ENCODE measurements around the gene GNB1L. TPM values are rescaled to one million over a fixed set of nuclear protein-coding genes. Genes with fewer than 3 reads are reported as not detected.
A peak's percentile ranks its signal among the peaks of the same experiment; 100 is the strongest.

The GNB1L gene
- total and polyA plus RNA-seq, 2 of the 13 experiments (the other 11 are each of a cell fraction or from before 2014, with no cell fraction given): 2.5 to 7.4 TPM

DNA sequence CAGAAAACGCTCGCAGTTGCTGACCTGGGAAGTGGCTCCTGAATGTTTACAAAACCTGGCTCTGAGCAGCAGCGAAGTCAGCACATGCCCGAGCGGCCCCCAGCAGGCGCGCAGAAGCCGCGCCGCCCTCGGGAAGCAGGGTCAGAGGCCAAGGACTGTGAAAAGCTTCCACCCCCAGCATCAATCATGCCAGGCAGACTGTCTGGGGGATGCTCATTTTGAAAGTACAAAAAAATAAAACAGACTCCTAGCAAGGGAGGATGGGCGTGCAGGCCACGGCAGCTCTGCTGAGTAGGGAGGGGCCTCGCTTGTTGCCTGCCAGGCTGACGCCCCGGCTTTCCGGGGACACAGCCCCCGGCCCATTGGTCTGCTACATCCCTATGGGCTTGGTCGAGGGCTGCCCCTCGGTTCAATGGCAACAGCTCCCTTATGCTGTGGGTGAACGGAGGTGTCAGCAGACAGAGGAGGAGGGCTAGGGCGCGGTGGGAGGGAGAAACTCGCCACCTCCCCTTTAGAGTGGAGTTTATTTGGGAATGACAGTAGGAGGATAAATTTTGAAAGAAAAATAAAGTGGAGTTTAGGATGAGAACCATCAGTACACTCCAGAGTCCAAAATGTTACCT lies 37.7 kb upstream of the GNB1L start (continued):
- TF ChIP-seq SIX4 (CRISPR knock-in tag; IDR thresholded peaks at IDR 0.05) (peak; percentile 77), ZFP90 (CRISPR knock-in tag; IDR thresholded peaks at IDR 0.05; ENCODE audit: borderline replicate concordance) (peak; percentile 91), MTF2 (CRISPR knock-in tag; IDR thresholded peaks at IDR 0.05; ENCODE audit: borderline replicate concordance) (no peak; the same call in 1 of the 2 replicates), ZNF652 (CRISPR knock-in tag; IDR thresholded peaks at IDR 0.05; ENCODE audit: borderline replicate concordance, low read depth) (peak; percentile 51; the same call in 1 of the 2 replicates), ZNF747 (CRISPR knock-in tag; IDR thresholded peaks at IDR 0.05; ENCODE audit: borderline replicate concordance) (peak; percentile 96), SRF (IDR thresholded peaks at IDR 0.05; ENCODE audit: low read depth, low read length) (no peak), ZNF546 (CRISPR knock-in tag; conservative IDR thresholded peaks at IDR 0.05) (peak; percentile 91; the same call in 1 of the 2 replicates), HDAC2 (CRISPR knock-in tag; IDR thresholded peaks at IDR 0.05) (peak; percentile 92), ZNF253 (CRISPR knock-in tag; IDR thresholded peaks at IDR 0.05; ENCODE audit: borderline replicate concordance) (peak; percentile 96), ZSCAN20 (CRISPR knock-in tag; IDR thresholded peaks at IDR 0.05; ENCODE audit: borderline replicate concordance) (peak; percentile 98), PAX8 (CRISPR knock-in tag; IDR thresholded peaks at IDR 0.05; ENCODE audit: borderline replicate concordance) (no peak; the same call in 1 of the 2 replicates), ZNF24 (IDR thresholded peaks at IDR 0.05) (no peak), SP1 (IDR thresholded peaks at IDR 0.05) (no peak), SP1 (CRISPR knock-in tag; IDR thresholded peaks at IDR 0.05) (no peak), ZEB1 (IDR thresholded peaks at IDR 0.05; ENCODE audit: insufficient replicate concordance, low read depth) (no peak), ZFP36L1 (CRISPR knock-in tag; IDR thresholded peaks at IDR 0.05) (peak; percentile 99), KMT2A (CRISPR knock-in tag; IDR thresholded peaks at IDR 0.05) (no peak), ZBTB38 (CRISPR knock-in tag; IDR thresholded peaks at IDR 0.05) (peak; percentile 96), KLF9 (CRISPR knock-in tag; IDR thresholded peaks at IDR 0.05; ENCODE audit: low read depth) (peak; percentile 95; the same call in 1 of the 2 replicates), EP300 (IDR thresholded peaks at IDR 0.05; ENCODE audit: low read depth in 2 of 2, low read length in 2 of 2) (peak in 1 of 2 experiments; percentile 60; a peak in 2 of 4 replicates), EP300 (CRISPR knock-in tag; IDR thresholded peaks at IDR 0.05; ENCODE audit: borderline replicate concordance) (peak; percentile 51; the same call in 1 of the 2 replicates), NCOA5 (CRISPR knock-in tag; IDR thresholded peaks at IDR 0.05) (no peak), ZNF556 (CRISPR knock-in tag; IDR thresholded peaks at IDR 0.05; ENCODE audit: borderline replicate concordance) (0 out of 2 replicates have a peak, but pooled peaks have one; percentile 19), TBX3 (IDR thresholded peaks at IDR 0.05; ENCODE audit: borderline replicate concordance) (no peak), SAP130 (CRISPR knock-in tag; IDR thresholded peaks at IDR 0.05; ENCODE audit: low read depth) (peak; percentile 77), HES4 (CRISPR knock-in tag; IDR thresholded peaks at IDR 0.05; ENCODE audit: borderline replicate concordance) (peak; percentile 99), FOXA1 (IDR thresholded peaks at IDR 0.05) (no peak), FOXA1 (CRISPR knock-in tag; IDR thresholded peaks at IDR 0.05) (peak; percentile 75)
- TF ChIP-seq, protein P1, sequence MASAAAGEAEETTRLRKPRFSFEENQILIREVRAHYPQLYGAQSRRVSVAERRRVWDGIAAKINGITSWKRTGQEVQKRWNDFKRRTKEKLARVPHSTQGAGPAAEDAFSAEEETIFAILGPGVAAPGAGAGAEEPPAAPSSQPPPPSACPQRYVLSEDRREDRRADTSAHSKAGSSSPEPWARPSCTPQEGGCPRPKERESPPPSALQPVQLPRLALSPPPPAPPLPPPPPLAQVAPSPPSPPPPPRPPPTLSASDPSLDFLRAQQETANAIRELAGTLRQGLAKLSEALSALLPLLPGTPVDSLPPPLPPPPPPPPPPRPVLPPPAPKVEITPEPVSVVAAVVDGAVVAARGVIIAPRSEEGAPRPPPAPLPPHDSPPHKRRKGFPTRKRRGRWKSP (CRISPR knock-in tag; IDR thresholded peaks at IDR 0.05): peak; percentile 93
- TF ChIP-seq, protein P2, sequence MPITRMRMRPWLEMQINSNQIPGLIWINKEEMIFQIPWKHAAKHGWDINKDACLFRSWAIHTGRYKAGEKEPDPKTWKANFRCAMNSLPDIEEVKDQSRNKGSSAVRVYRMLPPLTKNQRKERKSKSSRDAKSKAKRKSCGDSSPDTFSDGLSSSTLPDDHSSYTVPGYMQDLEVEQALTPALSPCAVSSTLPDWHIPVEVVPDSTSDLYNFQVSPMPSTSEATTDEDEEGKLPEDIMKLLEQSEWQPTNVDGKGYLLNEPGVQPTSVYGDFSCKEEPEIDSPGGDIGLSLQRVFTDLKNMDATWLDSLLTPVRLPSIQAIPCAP (CRISPR knock-in tag; IDR thresholded peaks at IDR 0.05; ENCODE audit: low read depth): no peak; the same call in 1 of the 2 replicates
- TF ChIP-seq, protein P3, sequence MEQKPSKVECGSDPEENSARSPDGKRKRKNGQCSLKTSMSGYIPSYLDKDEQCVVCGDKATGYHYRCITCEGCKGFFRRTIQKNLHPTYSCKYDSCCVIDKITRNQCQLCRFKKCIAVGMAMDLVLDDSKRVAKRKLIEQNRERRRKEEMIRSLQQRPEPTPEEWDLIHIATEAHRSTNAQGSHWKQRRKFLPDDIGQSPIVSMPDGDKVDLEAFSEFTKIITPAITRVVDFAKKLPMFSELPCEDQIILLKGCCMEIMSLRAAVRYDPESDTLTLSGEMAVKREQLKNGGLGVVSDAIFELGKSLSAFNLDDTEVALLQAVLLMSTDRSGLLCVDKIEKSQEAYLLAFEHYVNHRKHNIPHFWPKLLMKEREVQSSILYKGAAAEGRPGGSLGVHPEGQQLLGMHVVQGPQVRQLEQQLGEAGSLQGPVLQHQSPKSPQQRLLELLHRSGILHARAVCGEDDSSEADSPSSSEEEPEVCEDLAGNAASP (CRISPR knock-in tag; IDR thresholded peaks at IDR 0.05; ENCODE audit: borderline replicate concordance): peak; percentile 83

Measured in HepG2 (cell line).